Astrocyte of the spinal cord (primary cell): ENCODE data around the gene AHI1.

Experiments
- DNase-seq: peaks from one replicate; pipeline ENCODE4 v3.0.0; 2011; ENCODE audit warnings: low read depth, low spot score
- H3K4me3 ChIP-seq: 2 replicates; pipeline ENCODE4 v1.5.1; 2011; ENCODE audit warnings: low read depth, mild to moderate bottlenecking, low read length, moderate library complexity
- CTCF ChIP-seq: IDR thresholded peaks from 2 replicates; pipeline ENCODE4 v1.5.1; 2012; ENCODE audit warnings: low read depth, mild to moderate bottlenecking, low read length, inconsistent platforms
- in situ Hi-C: cut with HindIII; loops from 2 replicates; pipeline ENCODE4 v1.10.0; 2017; ENCODE audit warnings: low sequenced_read_pairs

Gene AHI1

GRCh38 chr6:135393289-135393688 lies 104.3 kb downstream of the AHI1 start:
- in situ Hi-C loops = no loop called here
- no peak for TF ChIP-seq CTCF
- H3K4me3 ChIP-seq = no peak overlapping the region
- no peak for DNase-seq

- in situ Hi-C loops = no loop called here
- H3K4me3 ChIP-seq = no peak overlapping the region
- no peak for DNase-seq
- TF ChIP-seq CTCF = no peak
Measured at GRCh38 chr6:135390458-135390857, 107.1 kb downstream of the AHI1 start.

- H3K4me3 ChIP-seq = no peak overlapping the region
- in situ Hi-C loops = no loop called here
- DNase-seq = no peak
- TF ChIP-seq CTCF = no peak
Measured at GRCh38 chr6:135385299-135385698, 112.2 kb downstream of the AHI1 start.

GRCh38 chr6:135383766-135384165 lies 113.8 kb downstream of the AHI1 start:
- in situ Hi-C loops = no loop called here
- H3K4me3 ChIP-seq = no peak overlapping the region
- TF ChIP-seq CTCF = no peak
- no peak for DNase-seq

GRCh38 chr6:135383301-135383700 lies 114.2 kb downstream of the AHI1 start:
- no peak overlapping the region for H3K4me3 ChIP-seq
- TF ChIP-seq CTCF = no peak
- in situ Hi-C loops = no loop called here
- DNase-seq = no peak

GRCh38 chr6:135382182-135382628 lies 115.3 kb downstream of the AHI1 start:
- no peak for TF ChIP-seq CTCF
- in situ Hi-C loops = no loop called here
- no peak overlapping the region for H3K4me3 ChIP-seq
- no peak for DNase-seq

- TF ChIP-seq CTCF = no peak
- DNase-seq = no peak
- H3K4me3 ChIP-seq = no peak overlapping the region
- in situ Hi-C loops = no loop called here
Measured at GRCh38 chr6:135380793-135381192, 116.7 kb downstream of the AHI1 start.
